ENCODE measurements around the gene TAPBPL.
"Not testable (repeated sequence)": the region's sequence is repeated elsewhere in the genome, so short reads cannot be mapped to it uniquely, and the experiment has no call there.

The TAPBPL gene, protein sequence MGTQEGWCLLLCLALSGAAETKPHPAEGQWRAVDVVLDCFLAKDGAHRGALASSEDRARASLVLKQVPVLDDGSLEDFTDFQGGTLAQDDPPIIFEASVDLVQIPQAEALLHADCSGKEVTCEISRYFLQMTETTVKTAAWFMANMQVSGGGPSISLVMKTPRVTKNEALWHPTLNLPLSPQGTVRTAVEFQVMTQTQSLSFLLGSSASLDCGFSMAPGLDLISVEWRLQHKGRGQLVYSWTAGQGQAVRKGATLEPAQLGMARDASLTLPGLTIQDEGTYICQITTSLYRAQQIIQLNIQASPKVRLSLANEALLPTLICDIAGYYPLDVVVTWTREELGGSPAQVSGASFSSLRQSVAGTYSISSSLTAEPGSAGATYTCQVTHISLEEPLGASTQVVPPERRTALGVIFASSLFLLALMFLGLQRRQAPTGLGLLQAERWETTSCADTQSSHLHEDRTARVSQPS

DNA sequence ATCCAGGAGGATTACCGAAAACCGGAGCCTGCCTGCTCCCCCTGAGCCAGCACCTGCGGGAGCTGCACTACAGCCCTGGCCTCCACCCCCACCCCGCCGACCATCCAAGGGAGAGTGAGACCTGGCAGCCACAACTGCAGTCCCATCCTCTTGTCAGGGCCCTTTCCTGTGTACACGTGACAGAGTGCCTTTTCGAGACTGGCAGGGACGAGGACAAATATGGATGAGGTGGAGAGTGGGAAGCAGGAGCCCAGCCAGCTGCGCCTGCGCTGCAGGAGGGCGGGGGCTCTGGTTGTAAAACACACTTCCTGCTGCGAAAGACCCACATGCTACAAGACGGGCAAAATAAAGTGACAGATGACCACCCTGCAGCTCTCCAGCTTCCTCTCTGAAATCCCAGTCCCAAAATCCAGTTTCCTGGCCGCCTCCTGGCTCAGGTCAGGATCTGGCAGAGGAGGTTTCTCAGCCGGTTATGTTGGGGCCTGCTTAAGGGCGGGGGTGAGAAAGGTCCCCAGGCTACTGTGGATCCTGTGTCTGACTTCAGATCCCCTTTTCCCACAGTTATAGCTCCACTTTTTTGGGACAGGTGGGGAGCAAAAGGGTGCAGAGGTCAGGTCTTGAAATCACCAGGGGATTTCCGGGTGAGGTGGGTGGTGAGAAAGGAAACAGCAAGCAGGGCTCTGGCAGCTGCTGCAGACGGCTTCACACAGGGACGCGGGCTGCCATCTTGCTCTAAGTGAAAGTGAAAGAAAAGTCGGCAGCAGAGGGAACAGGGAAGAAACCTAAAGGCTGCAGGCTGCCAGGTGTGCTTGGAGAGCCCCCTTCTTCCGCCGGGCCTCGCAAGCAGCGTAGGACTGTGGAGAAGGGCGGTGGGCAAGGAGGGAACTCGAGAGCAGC is at the start of gene TAPBPL:
TAPBPL (plus strand) TSS at position 695 of the 897 bp plus-strand sequence. CDS start 207 bp downstream, outside the sequence.
- DNase-seq: peak; percentile 81

- DNase-seq: no peak
These were observed 47.5 kb upstream of the TAPBPL start for GRCh38 chr12:6404390-6404789.

- no peak for DNase-seq
These were observed 45.9 kb upstream of the TAPBPL start for GRCh38 chr12:6405963-6406362.

- no peak for DNase-seq
These were observed 44.4 kb upstream of the TAPBPL start for GRCh38 chr12:6407236-6407954.

DNA sequence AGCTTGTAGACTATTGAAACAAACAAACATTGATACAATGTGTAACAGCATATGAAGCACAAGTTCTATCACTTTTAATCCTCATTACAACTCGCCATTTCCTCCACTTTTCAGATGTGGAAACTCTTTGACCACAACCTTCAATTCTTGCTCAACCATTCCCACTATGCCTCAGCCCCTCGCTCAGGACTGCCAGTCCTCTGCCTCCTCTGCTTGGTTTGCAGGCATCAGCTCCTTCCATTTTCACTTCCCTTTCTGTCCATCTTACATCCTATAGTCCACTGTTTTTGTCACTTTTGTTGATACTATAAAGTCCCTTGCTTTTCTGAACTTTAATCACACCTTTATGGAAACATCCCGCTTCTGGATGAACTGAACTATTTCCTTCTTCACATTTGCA is 35.2 kb upstream of the TAPBPL start:
- no peak for DNase-seq

DNA sequence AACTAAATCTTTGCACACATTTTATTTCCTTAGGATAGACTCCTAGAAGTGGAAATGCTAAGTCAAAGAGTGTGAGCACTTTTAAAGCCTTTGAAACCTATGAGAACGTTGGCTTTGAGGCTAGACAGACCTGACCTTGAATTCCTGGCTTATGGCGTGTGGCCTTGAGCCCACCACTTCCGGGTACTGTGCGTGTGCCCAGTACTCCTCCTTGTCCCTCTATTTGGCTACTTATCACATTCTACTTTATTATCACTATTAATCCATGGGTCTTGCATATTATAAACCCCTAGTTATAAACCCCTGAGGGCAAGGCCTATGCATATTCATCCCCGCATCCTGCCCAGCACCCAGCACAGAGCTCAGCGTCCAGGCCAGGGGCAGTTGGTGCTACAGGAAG is 33.0 kb upstream of the TAPBPL start:
- no peak for DNase-seq

DNA sequence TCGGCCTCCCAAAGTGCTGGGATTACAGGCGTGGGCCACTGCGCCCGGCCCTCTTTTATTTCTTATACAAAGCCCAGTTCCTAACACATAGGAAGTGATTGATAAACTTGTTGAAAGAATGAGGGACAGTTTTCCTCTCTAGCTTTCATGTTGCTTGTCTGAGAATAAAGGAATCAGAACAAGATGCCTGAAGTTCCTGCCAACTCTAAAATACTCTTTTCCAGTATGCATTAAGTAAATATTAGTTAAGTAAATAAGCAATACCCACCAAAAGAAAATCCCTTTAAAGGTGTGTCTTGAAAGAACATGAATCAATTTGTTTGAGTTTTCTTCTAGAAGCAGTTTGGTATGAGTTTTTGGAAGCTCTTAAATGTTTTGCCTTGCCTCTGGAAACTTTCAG is 31.5 kb upstream of the TAPBPL start:
- no peak for DNase-seq

DNA sequence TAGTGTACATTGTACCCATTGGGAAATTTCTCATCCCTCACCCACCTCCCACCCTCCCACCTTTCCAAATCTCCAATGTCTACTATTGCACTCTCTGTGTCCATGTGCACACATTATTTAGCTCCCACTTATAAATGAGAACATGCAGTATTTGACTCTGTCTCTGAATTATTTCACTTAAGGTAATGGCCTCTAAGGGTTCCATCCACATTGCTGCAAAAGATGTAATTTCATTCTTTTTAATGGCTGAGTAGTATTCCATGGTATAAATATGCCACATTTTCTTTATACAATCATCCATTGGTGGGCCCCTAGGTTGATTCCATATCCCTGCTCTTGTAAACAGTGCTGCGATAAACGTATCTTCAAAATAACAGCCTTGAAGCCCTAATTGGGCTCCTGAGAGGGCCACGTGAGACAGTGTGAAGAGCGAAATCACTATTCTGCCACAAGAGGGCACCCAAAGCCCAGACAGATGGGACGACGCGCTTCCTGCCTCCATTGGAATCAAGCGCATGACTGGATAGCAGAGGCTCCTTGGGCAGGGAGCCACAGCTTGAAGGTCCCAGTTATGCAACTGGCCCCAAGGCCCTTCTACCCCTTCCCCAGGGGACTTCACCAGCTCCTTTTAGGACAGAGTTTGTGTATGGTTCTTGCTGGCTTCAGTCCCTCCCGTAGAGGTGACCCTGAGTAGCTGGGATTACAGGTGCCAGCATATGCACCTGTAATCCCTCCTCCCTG is 28.4 kb upstream of the TAPBPL start:
- DNase-seq: peak; percentile 91

- DNase-seq: no peak
These were observed 27.9 kb upstream of the TAPBPL start for GRCh38 chr12:6424008-6424347.

- DNase-seq: no peak
These were observed 27.0 kb upstream of the TAPBPL start for GRCh38 chr12:6424866-6425265.

DNA sequence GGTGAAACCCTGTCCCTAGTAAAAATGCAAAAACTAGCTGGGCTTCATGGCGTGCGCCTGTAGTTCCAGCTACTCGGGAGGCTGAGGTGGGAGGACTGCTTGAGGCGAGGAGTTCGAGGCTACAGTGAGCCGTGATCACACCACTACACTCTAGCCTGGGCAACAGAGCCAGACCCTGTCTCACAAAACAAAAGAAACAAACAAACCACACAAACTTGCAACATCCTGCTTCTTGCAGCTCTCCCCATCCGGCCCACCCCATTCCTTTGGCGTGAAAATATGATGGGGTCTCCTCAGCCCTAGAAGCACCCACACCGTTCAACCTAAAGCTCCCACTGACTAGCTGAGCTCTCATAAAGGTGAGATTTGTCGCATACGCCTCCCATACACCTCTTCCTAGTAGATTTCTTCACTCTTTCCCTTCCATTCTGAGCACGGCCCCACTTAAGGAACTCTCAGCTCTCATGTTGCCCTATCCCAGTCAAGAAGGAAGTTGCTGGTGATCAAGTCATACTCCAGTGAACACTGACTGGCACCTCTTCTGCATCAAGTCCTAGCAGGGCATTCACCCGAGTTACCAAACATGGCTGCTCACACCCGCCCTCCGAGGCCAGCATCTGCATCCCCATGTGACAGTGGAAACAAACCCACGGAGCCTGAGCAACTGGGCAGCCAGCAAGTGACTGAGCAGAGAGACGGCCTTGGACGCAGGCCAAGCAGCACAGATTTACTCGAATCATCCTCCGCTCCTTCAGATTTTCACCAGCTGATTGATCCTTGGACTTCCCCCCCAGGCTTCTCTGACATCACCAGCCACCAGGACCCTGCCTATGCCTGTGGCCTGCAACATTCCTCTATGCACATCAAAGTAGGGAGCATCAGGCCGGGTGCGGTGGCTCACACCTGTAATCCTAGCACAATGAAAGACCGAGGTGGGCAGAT is 26.0 kb upstream of the TAPBPL start:
- DNase-seq: peak; percentile 9

GRCh38 chr12:6426882-6427671 is 24.8 kb upstream of the TAPBPL start:
- no peak for DNase-seq

DNA sequence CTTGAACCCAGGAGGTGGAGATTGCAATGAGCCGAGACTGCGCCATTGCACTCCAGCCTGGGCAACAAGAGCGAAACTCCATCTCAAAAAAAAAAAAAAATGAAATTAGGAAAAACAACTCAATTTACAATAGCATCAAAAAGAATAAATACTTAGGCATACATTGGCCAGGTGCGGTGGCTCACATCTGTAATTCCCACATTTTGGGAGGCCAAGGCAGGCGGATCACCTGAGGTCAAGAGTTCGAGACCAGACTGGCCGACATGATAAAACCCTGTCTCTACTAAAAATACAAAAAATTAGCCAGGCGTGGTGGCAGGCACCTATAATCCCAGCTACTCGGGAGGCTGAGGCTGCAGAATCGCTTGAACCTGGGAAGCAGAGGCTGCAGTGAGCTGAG is 24.0 kb upstream of the TAPBPL start:
- DNase-seq: not testable (repeated sequence)

- no peak for DNase-seq
These were observed 23.5 kb upstream of the TAPBPL start for GRCh38 chr12:6428326-6428725.

DNA sequence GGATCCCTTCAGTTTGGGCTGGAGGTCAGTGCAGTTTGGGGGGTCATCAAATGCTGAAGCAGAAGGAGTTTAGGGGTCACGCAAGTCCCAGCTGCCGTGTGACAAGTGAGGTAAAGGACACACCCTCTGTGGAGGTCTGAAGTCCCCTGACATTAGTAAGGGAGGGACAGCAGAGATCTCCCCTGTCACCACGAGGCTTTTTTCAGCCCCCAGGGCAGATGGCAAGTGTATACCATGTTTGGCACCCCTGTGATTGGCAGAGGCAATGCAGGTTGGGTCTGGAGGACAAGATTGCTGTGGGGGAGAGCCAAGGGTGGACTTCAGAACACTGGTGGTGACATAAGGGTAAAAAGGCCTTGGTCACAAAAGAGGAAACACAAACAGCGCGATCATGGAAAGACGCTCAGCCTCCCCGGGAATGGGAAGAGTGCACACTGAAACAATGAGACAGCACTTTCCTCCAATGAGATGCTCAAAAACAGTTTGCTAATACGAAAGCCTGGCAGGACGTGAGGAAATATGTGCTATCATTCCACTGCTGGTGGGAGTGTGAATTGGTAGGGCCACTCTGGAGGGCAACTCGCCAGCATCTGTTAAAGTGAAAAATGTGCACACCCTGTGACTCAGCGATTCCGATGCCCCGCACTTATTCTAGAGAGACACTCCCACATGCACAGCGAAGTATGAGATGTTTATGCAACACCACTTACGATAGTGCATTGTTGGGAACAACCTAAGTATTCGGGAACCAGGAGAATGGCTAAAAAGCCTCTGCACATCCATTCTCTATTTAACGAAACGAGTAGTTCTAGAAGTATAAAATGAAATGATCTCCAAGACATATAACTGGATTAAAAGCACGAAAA is 21.5 kb upstream of the TAPBPL start:
- DNase-seq: peak; percentile 92

DNA sequence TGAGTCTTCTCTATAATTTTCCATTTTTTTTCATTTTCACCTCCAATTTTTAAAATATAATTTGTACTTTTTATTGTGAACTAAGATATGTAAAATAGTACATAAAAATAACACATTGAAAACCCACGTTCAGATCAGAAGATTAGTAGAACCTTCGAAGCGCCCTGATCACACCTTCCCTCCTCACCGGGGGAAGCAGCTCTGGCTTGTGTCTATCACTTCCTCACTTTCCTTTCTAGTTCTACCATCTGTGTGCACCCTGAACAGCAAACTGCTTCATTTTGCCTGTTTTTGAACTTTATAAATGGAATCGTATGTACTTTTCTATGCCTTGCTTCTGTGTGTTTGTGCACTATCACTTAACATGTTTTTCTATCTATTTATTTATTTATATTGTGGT is 18.9 kb upstream of the TAPBPL start:
- no peak for DNase-seq

DNA sequence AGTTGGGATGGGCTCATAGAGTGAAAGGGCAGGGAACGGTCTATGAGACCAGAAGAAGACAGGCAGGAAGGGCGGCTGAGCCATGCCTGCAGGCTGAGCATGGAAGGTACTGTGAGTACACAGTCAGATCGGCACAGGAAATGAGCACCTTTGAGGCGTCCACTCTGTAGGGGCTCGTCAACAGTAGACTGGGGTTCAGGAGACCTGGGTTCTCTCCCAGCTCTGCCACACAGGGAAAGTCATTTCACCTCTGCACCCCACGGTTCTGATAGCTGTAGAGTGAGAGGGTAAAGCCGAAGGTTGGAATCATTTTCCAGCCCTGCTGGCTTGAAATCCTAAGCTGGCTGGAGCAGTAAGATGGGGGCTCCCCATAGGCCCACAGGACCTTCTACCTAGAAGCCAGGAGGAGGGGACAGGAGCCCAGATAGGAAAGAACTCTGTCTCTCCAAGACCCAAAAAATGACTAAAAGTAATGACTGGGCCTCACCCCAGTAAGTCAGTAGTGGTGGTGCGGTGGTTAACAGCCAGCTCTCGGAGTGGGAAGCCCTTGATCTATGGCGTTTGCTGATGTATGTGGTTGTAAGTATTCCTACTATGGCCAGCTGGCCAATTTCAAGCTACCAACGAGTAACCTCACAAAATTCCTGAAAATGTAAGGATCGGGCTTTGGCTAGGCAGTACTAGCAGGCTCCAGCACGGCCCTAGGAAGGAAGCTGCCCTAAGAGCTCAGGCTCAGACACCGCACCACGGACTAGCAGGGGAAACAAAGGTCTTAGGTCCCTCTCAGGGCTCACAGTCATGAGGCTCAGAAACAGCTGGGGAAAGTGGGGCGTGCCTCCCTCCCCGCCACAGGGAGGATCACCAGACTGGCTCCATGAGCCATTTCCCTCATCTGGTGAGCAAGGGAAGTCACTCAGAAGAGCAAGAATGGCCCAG is 17.4 kb upstream of the TAPBPL start:
- DNase-seq: no peak
